22Rv1 (cell line): ENCODE measurements around the gene DSCAML1.

Source experiments
- H3K27ac ChIP-seq: fragments of 450-650 bp; 2 replicates; pipeline ENCODE4 v1.5.1; 2017
- ZFX ChIP-seq: fragments of 450-650 bp; IDR thresholded peaks from 2 replicates; pipeline ENCODE4 v1.6.1; 2017; ENCODE audit warnings: antibody characterized with exemption, borderline replicate concordance
- TF ChIP-seq, protein P1 (sequence below): fragments of 450-650 bp; IDR thresholded peaks from 2 replicates; pipeline ENCODE4 v1.5.1; 2017; ENCODE audit warnings: mild to moderate bottlenecking

The DSCAML1 gene

DNA sequence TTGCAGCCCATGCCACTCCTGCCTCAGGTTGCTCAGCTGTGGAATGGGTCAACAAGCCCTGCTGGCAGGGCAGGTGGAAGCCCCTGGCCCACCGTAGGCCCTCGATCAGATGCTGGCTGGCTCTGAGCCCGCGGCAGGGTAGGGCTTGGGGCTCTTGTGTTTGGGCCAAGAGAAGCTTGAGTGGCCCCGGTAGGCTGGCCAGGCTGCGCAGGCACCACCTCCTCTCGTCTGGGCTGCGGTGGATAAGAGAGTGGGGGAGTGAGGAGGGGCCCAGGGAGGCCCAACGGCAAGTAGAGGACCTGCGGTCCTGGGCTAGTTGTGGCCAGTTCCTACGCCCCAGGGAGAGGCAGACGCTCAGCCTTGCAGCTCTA lies 354.2 kb downstream of the DSCAML1 start:
- no peak overlapping the region for H3K27ac ChIP-seq
- no peak for TF ChIP-seq ZFX
- TF ChIP-seq, protein P1, sequence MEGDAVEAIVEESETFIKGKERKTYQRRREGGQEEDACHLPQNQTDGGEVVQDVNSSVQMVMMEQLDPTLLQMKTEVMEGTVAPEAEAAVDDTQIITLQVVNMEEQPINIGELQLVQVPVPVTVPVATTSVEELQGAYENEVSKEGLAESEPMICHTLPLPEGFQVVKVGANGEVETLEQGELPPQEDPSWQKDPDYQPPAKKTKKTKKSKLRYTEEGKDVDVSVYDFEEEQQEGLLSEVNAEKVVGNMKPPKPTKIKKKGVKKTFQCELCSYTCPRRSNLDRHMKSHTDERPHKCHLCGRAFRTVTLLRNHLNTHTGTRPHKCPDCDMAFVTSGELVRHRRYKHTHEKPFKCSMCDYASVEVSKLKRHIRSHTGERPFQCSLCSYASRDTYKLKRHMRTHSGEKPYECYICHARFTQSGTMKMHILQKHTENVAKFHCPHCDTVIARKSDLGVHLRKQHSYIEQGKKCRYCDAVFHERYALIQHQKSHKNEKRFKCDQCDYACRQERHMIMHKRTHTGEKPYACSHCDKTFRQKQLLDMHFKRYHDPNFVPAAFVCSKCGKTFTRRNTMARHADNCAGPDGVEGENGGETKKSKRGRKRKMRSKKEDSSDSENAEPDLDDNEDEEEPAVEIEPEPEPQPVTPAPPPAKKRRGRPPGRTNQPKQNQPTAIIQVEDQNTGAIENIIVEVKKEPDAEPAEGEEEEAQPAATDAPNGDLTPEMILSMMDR: no peak

DNA sequence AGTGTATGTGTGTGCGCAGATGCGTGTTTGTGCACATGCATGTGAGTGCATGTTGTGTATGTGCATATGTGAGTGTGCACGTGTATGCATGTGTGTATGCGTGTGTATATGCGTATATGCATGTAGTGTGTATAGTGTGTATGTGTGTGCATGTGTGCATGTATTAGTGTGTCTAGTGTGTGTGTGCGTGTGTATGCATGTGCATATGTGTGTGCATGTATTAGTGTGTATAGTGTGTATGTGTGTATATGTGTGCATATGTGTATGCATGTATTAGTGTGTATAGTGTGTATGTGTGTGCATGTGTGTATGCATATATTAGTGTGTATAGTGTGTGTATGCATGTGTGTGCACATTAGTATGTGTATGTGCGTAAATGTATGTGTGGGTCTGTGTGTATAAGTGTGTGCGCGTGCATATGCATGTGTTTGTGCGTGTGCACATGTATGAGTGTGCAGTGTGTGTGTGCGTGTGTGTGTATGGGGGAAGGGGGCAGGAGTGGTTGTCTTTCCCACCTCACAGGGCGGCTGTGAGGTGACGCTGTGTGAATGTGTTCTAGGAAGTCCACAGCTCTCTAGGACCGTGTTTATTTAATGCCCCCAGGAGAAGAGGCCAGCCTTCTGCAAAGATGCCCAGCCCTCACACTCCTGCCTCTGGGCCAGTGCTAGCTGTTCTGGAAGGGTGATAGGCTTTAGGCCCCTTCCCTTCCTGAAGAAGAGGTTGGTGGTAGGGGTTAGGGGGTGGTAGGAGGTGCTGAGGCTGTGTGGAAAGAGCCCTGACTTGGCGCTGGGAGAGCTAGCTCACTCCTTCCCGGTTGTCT lies 354.8 kb downstream of the DSCAML1 start:
- TF ChIP-seq ZFX: no peak
- TF ChIP-seq, protein P1: no peak
- H3K27ac ChIP-seq: no peak overlapping the region

- no peak overlapping the region for H3K27ac ChIP-seq
- no peak for TF ChIP-seq ZFX
- TF ChIP-seq, protein P1: no peak
These were observed 355.7 kb downstream of the DSCAML1 start for GRCh38 chr11:117441146-117441975.

DNA sequence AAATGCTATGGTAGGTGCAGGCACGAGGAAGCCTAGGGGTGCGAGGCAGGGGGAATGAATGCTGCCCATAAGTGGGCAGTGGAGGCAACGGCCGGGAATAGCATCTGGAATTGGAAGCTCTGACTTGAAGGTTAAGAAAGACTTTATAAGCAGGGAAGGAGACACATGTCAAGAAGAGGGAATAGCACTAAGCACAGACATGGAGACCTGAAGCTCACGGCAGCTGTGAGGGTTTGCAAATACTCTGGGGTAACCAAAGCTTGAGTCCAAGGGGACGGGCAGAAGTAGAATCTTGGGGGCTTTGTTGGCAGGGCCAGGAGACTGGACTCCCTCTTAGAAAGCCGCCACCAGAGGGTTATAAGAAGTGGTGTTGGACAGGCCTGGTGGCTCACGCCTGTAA lies 356.8 kb downstream of the DSCAML1 start:
- no peak overlapping the region for H3K27ac ChIP-seq
- no peak for TF ChIP-seq ZFX
- TF ChIP-seq, protein P1: no peak

DNA sequence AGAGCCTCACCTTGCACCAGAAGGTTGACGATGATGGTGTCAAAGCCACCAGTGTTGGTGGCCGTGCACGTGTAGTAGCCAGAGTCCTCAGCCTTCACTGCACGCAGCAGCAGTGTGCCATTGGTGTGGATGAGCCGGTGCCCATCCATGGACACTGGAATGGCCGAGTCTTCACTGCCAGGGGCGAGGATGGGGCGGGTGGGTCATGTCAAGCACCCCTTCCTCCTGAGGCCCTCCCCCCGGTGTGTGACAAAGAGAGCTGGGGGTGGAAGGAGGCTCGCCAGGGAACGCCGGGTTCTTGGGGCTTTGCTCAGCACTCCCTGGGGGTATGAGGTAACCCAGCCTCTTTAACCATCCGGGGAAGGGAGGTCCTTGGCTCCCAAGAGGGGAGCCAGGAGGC lies 357.8 kb downstream of the DSCAML1 start:
- no peak for TF ChIP-seq ZFX
- TF ChIP-seq, protein P1: no peak
- no peak overlapping the region for H3K27ac ChIP-seq

- TF ChIP-seq ZFX: no peak
- TF ChIP-seq, protein P1: no peak
- no peak overlapping the region for H3K27ac ChIP-seq
These were observed 358.5 kb downstream of the DSCAML1 start for GRCh38 chr11:117438371-117439000.
